ENCODE results near the gene CCDC106.
A peak's percentile ranks its signal among the peaks of the same experiment; 100 is the strongest.

CCDC106 gene

DNA sequence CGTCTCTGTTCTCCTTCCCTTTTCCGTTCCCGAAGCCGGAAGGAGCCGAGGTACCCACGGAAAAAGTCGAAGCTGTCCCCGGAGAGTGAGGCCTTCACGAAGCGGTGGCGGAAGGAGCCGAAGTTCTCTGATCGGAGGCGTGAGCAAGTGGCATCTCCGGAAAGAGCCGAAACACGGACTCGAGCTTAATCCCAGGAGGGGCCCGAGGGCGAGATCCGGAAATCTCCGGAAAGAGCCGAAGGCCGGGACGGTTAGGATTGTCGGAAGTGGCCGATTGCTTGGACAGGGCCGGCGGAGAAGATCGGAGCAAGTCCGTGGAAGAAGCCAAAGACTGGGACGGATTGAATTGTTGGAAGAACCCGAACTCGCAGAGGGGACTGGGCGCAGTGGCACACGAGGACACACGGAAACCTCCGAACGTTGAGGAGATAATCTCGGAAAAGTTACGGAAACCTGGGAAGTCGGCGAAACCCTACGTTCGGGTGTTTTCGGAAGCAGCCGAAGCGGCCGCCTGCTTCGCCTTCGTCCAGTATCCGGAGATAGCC lies 6.4 kb downstream of the CCDC106 start:
- Mint-ChIP-seq H3K27me3 (ENCODE audit: low read depth, poor library complexity) (no peaks in the 10 kb centered on the region), H3K4me1 (peaks cover 39% of the 10 kb centered on the region), H3K4me3 (peak overlapping the region; percentile 97), H3K36me3 (ENCODE audit: low read depth) (peaks cover 11% of the 10 kb centered on the region), H3K27ac (peak overlapping the region; percentile 100), H3K9me3 (no peaks in the 10 kb centered on the region)
- TF ChIP-seq, protein P1, sequence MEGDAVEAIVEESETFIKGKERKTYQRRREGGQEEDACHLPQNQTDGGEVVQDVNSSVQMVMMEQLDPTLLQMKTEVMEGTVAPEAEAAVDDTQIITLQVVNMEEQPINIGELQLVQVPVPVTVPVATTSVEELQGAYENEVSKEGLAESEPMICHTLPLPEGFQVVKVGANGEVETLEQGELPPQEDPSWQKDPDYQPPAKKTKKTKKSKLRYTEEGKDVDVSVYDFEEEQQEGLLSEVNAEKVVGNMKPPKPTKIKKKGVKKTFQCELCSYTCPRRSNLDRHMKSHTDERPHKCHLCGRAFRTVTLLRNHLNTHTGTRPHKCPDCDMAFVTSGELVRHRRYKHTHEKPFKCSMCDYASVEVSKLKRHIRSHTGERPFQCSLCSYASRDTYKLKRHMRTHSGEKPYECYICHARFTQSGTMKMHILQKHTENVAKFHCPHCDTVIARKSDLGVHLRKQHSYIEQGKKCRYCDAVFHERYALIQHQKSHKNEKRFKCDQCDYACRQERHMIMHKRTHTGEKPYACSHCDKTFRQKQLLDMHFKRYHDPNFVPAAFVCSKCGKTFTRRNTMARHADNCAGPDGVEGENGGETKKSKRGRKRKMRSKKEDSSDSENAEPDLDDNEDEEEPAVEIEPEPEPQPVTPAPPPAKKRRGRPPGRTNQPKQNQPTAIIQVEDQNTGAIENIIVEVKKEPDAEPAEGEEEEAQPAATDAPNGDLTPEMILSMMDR (IDR thresholded peaks at IDR 0.05), result no peak
- DNase-seq, result peak; percentile 100

DNA sequence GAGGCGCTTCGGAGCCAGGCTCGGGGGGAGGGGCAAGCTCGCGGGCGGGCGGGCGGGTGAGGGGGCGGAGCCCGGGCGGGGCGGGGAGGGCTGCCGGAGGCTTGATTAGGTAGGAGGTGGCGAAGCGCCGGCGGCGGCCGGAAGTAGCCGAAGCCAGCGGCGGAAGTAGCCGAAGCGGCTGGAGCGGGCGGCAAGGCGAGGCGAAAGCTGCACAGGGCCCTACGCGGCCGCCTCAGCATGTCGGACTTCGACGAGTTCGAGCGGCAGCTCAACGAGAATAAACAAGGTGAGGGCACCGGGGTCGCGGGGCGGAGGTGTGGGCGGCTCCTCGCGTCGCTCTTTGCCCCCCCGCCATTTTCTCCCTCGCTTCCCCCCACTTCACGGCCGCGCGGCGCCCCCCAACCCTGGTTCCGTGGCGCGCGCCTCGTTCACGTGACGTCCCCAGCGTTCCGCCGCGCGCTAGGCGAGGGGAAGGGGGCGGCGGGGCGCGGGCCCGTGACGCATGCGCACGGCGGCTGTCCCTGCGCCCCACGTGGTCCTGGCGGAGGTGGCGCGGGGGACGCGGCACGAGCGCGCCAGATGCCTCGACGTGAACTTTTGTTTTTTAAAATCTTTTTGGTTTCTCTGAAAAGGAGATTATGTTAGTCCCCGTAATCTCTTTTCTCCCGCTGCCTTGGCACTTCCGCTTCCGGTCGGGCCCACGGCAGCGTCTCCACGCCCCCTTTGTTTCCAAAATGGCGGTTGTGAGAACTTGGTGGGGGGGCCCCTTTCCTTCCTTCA lies 7.0 kb downstream of the CCDC106 start, which contains the start of gene U2AF2:
Gene U2AF2, plus strand, starts transcription at position 168 of the 780 bp plus-strand sequence. Its CDS starts 70 bp downstream, at position 238.
- H3K4me3 Mint-ChIP-seq, result peak within 1 kb of the TSS; percentile 97
- H3K36me3 Mint-ChIP-seq (ENCODE audit: low read depth), result peaks cover 14% of the 10 kb centered on the region
- peak; percentile 99 for DNase-seq
- H3K27ac Mint-ChIP-seq, result peak within 1 kb of the TSS; percentile 100
- peaks cover 38% of the 10 kb centered on the region for H3K4me1 Mint-ChIP-seq
- no peaks in the 10 kb centered on the region for H3K27me3 Mint-ChIP-seq (ENCODE audit: low read depth, poor library complexity)
- TF ChIP-seq, protein P1 (IDR thresholded peaks at IDR 0.05), result no peak
- H3K9me3 Mint-ChIP-seq, result no peaks in the 10 kb centered on the region

DNA sequence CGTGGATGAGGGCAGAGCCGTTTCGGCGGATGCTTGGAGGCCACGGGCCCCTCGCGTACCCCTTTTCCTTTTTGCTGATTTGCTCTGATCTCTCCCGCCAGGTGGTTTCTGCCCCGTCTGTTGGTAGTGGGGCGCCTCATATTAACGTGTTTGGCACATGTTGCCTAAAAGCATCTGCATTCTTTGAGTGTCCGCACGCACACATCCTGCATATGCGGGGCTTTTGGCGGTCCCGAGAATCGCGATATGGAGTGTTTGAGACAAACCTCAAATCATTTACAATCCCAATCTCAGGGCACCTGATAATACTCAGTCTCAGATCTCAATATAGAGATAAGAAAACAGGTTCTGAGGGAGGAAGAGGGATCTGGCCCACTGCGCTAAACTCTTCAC lies 7.6 kb downstream of the CCDC106 start:
- no peaks in the 10 kb centered on the region for H3K9me3 Mint-ChIP-seq
- H3K27ac Mint-ChIP-seq, result peak overlapping the region; percentile 97
- no peak for DNase-seq
- no peaks in the 10 kb centered on the region for H3K27me3 Mint-ChIP-seq (ENCODE audit: low read depth, poor library complexity)
- TF ChIP-seq, protein P1 (IDR thresholded peaks at IDR 0.05), result no peak
- peaks cover 38% of the 10 kb centered on the region for H3K4me1 Mint-ChIP-seq
- peak overlapping the region; percentile 97 for H3K4me3 Mint-ChIP-seq
- peaks cover 18% of the 10 kb centered on the region for H3K36me3 Mint-ChIP-seq (ENCODE audit: low read depth)

DNA sequence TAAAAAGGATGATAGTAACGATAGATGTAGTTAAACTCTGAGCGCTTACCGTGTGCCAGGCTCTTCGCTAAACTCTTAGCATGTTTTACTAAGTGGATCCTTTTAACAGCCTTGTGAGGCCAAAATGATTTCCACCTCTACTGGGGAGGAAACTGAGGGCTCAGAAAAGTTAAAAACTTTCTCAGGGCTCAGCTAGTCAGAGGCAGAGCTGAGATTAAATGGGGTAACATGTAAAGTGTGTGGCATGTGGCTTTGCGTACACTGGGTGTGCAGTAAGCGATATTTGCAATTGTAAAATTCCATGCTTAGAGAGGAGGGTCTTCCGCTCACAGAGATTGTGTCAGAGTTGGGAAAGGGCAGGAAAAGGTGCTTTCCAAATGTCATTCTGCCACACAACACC lies 8.5 kb downstream of the CCDC106 start:
- peaks cover 38% of the 10 kb centered on the region for H3K4me1 Mint-ChIP-seq
- H3K36me3 Mint-ChIP-seq (ENCODE audit: low read depth), result peaks cover 24% of the 10 kb centered on the region
- H3K27me3 Mint-ChIP-seq (ENCODE audit: low read depth, poor library complexity), result no peaks in the 10 kb centered on the region
- H3K9me3 Mint-ChIP-seq, result no peaks in the 10 kb centered on the region
- no peak for DNase-seq
- H3K27ac Mint-ChIP-seq, result no peak overlapping the region
- peak overlapping the region; percentile 97 for H3K4me3 Mint-ChIP-seq
- TF ChIP-seq, protein P1 (IDR thresholded peaks at IDR 0.05), result no peak

DNA sequence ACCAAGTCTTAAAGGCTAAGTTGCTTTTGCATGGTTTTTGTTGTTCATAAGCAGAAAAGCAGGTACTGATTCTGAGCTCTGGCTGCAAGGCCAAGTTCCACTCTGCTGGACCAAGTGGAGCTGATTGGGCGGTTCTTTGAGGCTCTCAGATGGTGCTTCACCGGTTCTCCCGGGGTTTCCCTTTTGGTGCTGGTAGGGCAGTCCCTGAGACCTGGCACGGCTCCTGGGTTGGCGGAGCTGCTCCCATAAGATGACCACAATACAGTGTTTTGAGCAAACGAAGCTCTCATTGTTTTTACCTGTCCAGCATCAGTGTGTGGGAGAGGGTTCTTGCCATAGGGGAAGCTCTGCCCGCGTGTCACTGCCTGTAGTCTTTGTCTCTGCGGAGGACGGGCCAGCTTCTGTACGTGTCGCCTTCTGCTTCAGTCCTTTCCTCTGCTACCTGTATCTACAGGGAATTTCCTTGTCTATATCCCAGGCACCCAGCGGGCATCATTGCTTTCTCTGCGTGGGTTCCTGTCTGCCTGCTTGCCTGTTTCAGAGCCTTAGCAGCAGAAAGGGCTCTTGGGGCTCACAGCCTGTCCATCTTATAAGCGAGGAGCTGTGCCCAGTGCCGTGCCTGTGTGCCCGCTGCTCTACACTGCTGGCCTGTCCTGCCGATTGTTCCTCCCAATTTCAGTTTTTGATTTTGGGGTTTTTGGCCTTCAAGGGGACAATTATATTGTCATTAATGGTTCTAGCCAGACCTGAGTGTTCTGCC lies 9.2 kb downstream of the CCDC106 start:
- Mint-ChIP-seq H3K27ac (peak overlapping the region; percentile 81), H3K4me1 (peaks cover 43% of the 10 kb centered on the region)
- TF ChIP-seq, protein P1 (IDR thresholded peaks at IDR 0.05), result no peak

More for the DNA sequence above, 9.2 kb downstream of the CCDC106 start:
- Mint-ChIP-seq H3K4me3 (peak overlapping the region; percentile 97), H3K27me3 (ENCODE audit: low read depth, poor library complexity) (no peaks in the 10 kb centered on the region), H3K9me3 (no peaks in the 10 kb centered on the region), H3K36me3 (ENCODE audit: low read depth) (peaks cover 24% of the 10 kb centered on the region)
- no peak for DNase-seq
